IMR-90 (cell line): ENCODE results near the gene GGACT. TPM values are rescaled to one million over a fixed set of nuclear protein-coding genes. Genes with fewer than 3 reads are reported as not detected.

Experiments
- ATAC-seq: fragments of 200-7000 bp; cut with Tn5 transposase; 2 replicates; pipeline ENCODE4 v1.9.1; 2020; ENCODE audit warnings: low read depth, mild to moderate bottlenecking, moderate library complexity
- BruUV-seq: library from RNA; stranded (reverse); fragments of 400-500 nt; replicated peaks from 2 replicates; lab custom pipeline; 2021; lab: Mats Ljungman, UMichigan
- CTCF ChIA-PET: fragments of 300-600 bp; formaldehyde crosslinking; extraction: SDS; loops from one replicate; lab custom pipeline; 2021; ENCODE audit warnings: antibody characterized with exemption; lab: Yijun Ruan, JAX
- POLR2A ChIA-PET: fragments of 300-600 bp; sonication (Branson Sonifier 250); formaldehyde crosslinking; loops from one replicate; lab custom pipeline; 2022; ENCODE audit warnings: antibody characterized with exemption; ENCODE audit not compliant: unreplicated experiment; lab: Charles Lee
- DNase-seq: peaks from one replicate; pipeline ENCODE4 v3.0.0; 2013
- H2AFZ ChIP-seq: replicated peaks from 2 replicates; pipeline ENCODE3; 2013; ENCODE audit warnings: low read length, mild to moderate bottlenecking; ENCODE audit not compliant: poor library complexity
- H2AK5ac ChIP-seq: 2 replicates; pipeline ENCODE4 v1.6.1; 2013; ENCODE audit warnings: low read depth, low read length, inconsistent platforms
- H2AK9ac ChIP-seq: replicated peaks from 2 replicates; pipeline ENCODE3; 2013; ENCODE audit warnings: mild to moderate bottlenecking, low read depth, low read length, moderate library complexity; ENCODE audit not compliant: poor library complexity
- H2BK120ac ChIP-seq: 2 replicates; pipeline ENCODE4 v1.6.1; 2013; ENCODE audit warnings: low read depth, low read length, inconsistent platforms
- H2BK15ac ChIP-seq: 3 replicates; pipeline ENCODE4 v1.6.1; 2013; ENCODE audit warnings: low read depth, low read length, inconsistent platforms
- H2BK20ac ChIP-seq: 2 replicates; pipeline ENCODE4 v1.6.1; 2013; ENCODE audit warnings: low read depth, mild to moderate bottlenecking, inconsistent platforms, low read length, moderate library complexity
- H2BK5ac ChIP-seq: 2 replicates; pipeline ENCODE4 v1.6.1; 2013; ENCODE audit warnings: mild to moderate bottlenecking, low read depth, low read length, inconsistent platforms; ENCODE audit not compliant: poor library complexity, severe bottlenecking
- H3K14ac ChIP-seq: replicated peaks from 2 replicates; pipeline ENCODE4 v1.6.1; 2013; ENCODE audit warnings: low read depth, low read length, inconsistent platforms
- H3K18ac ChIP-seq: 2 replicates; pipeline ENCODE4 v1.6.1; 2013; ENCODE audit warnings: low read depth, low read length, control low read depth
- H3K23ac ChIP-seq: 2 replicates; pipeline ENCODE4 v1.6.1; 2013; ENCODE audit warnings: low read depth, low read length, inconsistent platforms
- H3K27ac ChIP-seq: 2 replicates; pipeline ENCODE4 v1.5.1; 2013; ENCODE audit warnings: mild to moderate bottlenecking, control low read depth, low read length; ENCODE audit not compliant: insufficient read depth
- H3K27me3 ChIP-seq: 2 replicates; pipeline ENCODE4 v1.6.1; 2013; ENCODE audit warnings: low read length; ENCODE audit not compliant: control insufficient read depth, insufficient read depth
- H3K36me3 ChIP-seq: 2 replicates; pipeline ENCODE4 v1.6.1; 2013; ENCODE audit warnings: low read length, mixed read lengths; ENCODE audit not compliant: control insufficient read depth, insufficient read depth
- H3K4ac ChIP-seq: 2 replicates; pipeline ENCODE4 v1.6.1; 2013; ENCODE audit warnings: low read depth, low read length, inconsistent platforms
- H3K4me1 ChIP-seq: 2 replicates; pipeline ENCODE4 v1.6.1; 2013; ENCODE audit warnings: low read length, mixed read lengths; ENCODE audit not compliant: control insufficient read depth, insufficient read depth
- H3K4me2 ChIP-seq: 2 replicates; pipeline ENCODE4 v1.6.1; 2013; ENCODE audit warnings: low read depth, mild to moderate bottlenecking, control low read depth, low read length, moderate library complexity
- H3K4me3 ChIP-seq: 2 replicates; pipeline ENCODE4 v1.5.1; 2013; ENCODE audit warnings: low read depth, mild to moderate bottlenecking, control low read depth, low read length, moderate library complexity; ENCODE audit not compliant: insufficient read depth
- H3K56ac ChIP-seq: 2 replicates; pipeline ENCODE4 v1.6.1; 2013; ENCODE audit warnings: low read length, inconsistent platforms; ENCODE audit not compliant: insufficient read depth; ENCODE audit errors: extremely low read depth
- H3K79me1 ChIP-seq, 2 experiments: 2 replicates each; pipeline ENCODE4 v1.6.1; 2013; ENCODE audit warnings: low read length in 2 of 2, inconsistent platforms in 1 of 2, low read depth in 1 of 2
- H3K9ac ChIP-seq: 2 replicates; pipeline ENCODE4 v1.6.1; 2013; ENCODE audit warnings: low read depth, low read length, control low read depth
- H3K9me1 ChIP-seq: 2 replicates; pipeline ENCODE4 v1.6.1; 2013; ENCODE audit warnings: low read length, inconsistent platforms; ENCODE audit not compliant: insufficient read depth
- H3K9me3 ChIP-seq: 2 replicates; pipeline ENCODE4 v1.6.1; 2013; ENCODE audit warnings: low read length; ENCODE audit not compliant: control insufficient read depth, insufficient read depth
- H4K20me1 ChIP-seq: 2 replicates; pipeline ENCODE4 v1.6.1; 2013; ENCODE audit warnings: low read length, inconsistent platforms; ENCODE audit not compliant: insufficient read depth
- H4K5ac ChIP-seq: 2 replicates; pipeline ENCODE4 v1.6.1; 2013; ENCODE audit warnings: mild to moderate bottlenecking, low read depth, low read length, control low read depth
- H4K8ac ChIP-seq, 2 experiments: 2 replicates each; pipeline ENCODE4 v1.6.1; 2013; ENCODE audit warnings: low read depth in 2 of 2, low read length in 2 of 2, control low read depth in 1 of 2, inconsistent platforms in 1 of 2
- H4K91ac ChIP-seq: 2 replicates; pipeline ENCODE4 v1.6.1; 2013; ENCODE audit warnings: low read depth, low read length, inconsistent platforms; ENCODE audit not compliant: insufficient read depth
- CHD1 ChIP-seq: IDR thresholded peaks from 2 replicates; pipeline ENCODE4 v1.6.1; 2012; ENCODE audit warnings: low read depth, low read length, improper control_type of control experiment
- MAZ ChIP-seq: IDR thresholded peaks from 2 replicates; pipeline ENCODE4 v1.6.1; 2012; ENCODE audit warnings: low read depth, mild to moderate bottlenecking, low read length, improper control_type of control experiment, moderate library complexity, borderline replicate concordance
- NFE2L2 ChIP-seq: fragments of 150-350 bp; IDR thresholded peaks from 2 replicates; pipeline ENCODE4 v1.6.1; 2016; ENCODE audit warnings: low read depth, mild to moderate bottlenecking, low read length
- POLR2A ChIP-seq: IDR thresholded peaks from 2 replicates; pipeline ENCODE4 v1.6.1; 2012; ENCODE audit warnings: mild to moderate bottlenecking, low read depth, low read length
- RFX5 ChIP-seq: IDR thresholded peaks from 2 replicates; pipeline ENCODE4 v1.8.0; 2012; ENCODE audit warnings: low read depth, mild to moderate bottlenecking, low read length, moderate library complexity
- WGBS, 2 experiments: methylation state at CpG; one replicate each; pipeline versions ENCODE4 v1.1.5 to v1.1.7; 2013; ENCODE audit warnings: missing lambda C conversion rate in 2 of 2; ENCODE audit not compliant: insufficient read length in 1 of 2; ENCODE audit errors: extremely low coverage in 2 of 2; 5-methylcytosine and 5-hydroxymethylcytosine counted together
- dilution Hi-C: fragments of 300-500 bp; cut with HindIII; formaldehyde crosslinking; loops from one replicate; pipeline ENCODE4 v1.14.3; 2018; ENCODE audit warnings: low sequenced_read_pairs; ENCODE audit not compliant: unreplicated experiment
- in situ Hi-C: fragments of 300-500 bp; cut with MboI; formaldehyde crosslinking; loops from 3 replicates; pipeline ENCODE4 v1.14.3; 2019; ENCODE audit warnings: low sequenced_read_pairs, inconsistent platforms, mixed read lengths
- intact Hi-C: fragments of 100-400 bp; cut with micrococcal nuclease; formaldehyde crosslinking; loops from 2 replicates; pipeline ENCODE4 v1.10.0; 2022
- polyA plus RNA-seq, 3 experiments: library from polyadenylated mRNA; depleted of rRNA; stranded (reverse); fragments of >200 nt; gene quantifications; 2 replicates each; pipeline ENCODE4 v1.2.3, GENCODE V29; 2012; ENCODE audit warnings: low replicate concordance in 1 of 3
- total RNA-seq: library from RNA; depleted of rRNA; stranded (reverse); fragments of >200 nt; gene quantifications from 2 replicates; pipeline ENCODE4 v1.2.3, GENCODE V29; 2012
- TF ChIP-seq, protein P1 (sequence below): conservative IDR thresholded peaks from 2 replicates; pipeline ENCODE4 v1.5.1; 2012; ENCODE audit warnings: mild to moderate bottlenecking, low read depth, low read length, improper control_type of control experiment

The GGACT gene
- total and polyA plus RNA-seq, 2 of the 4 experiments (the other 2 are of a cell fraction) = 2.0 to 2.6 TPM

DNA sequence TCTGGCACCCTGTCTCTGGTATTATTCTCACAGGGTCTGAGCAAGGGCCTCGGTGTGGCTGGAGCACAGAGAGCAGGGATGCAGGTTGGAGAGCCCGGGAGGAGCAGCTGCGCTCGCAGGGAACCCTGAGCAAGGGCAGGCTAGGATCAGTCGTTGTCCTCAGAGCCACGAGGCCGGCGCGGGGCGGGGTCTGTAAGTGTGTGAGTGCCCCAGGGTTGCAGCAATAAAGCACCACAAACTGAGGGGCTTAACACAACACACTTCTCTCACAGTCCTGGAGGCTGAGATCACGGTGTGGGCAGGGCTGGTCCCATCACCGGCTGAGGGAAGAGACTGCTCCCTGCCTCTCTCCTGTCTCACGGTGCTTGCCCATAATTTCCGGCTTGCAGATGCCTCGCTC, 38.5 kb upstream of the GGACT start:
- H2BK20ac ChIP-seq = no peak overlapping the region
- H2AK5ac ChIP-seq = no peak overlapping the region
- H3K27me3 ChIP-seq = no peaks in the 10 kb centered on the region
- TF ChIP-seq CHD1 = no peak
- no peak for TF ChIP-seq POLR2A
- no peak for TF ChIP-seq NFE2L2
- TF ChIP-seq, protein P1, sequence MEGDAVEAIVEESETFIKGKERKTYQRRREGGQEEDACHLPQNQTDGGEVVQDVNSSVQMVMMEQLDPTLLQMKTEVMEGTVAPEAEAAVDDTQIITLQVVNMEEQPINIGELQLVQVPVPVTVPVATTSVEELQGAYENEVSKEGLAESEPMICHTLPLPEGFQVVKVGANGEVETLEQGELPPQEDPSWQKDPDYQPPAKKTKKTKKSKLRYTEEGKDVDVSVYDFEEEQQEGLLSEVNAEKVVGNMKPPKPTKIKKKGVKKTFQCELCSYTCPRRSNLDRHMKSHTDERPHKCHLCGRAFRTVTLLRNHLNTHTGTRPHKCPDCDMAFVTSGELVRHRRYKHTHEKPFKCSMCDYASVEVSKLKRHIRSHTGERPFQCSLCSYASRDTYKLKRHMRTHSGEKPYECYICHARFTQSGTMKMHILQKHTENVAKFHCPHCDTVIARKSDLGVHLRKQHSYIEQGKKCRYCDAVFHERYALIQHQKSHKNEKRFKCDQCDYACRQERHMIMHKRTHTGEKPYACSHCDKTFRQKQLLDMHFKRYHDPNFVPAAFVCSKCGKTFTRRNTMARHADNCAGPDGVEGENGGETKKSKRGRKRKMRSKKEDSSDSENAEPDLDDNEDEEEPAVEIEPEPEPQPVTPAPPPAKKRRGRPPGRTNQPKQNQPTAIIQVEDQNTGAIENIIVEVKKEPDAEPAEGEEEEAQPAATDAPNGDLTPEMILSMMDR = no peak
- TF ChIP-seq RFX5 = no peak
- no peak for TF ChIP-seq MAZ
- H3K4me1 ChIP-seq = peaks cover 5% of the 10 kb centered on the region; the same call in 1 of the 2 replicates
- ATAC-seq (no peak), DNase-seq (no peak)
- no peaks in the 10 kb centered on the region for H3K9me3 ChIP-seq
- H3K14ac ChIP-seq = no peak overlapping the region
- H2BK15ac ChIP-seq = no peak overlapping the region
- BruUV-seq = no TSS peak
- H2AK9ac ChIP-seq = no peak overlapping the region
- H3K4ac ChIP-seq = no peak overlapping the region
- in situ Hi-C loops (no loop called here), dilution Hi-C loops (no loop called here), intact Hi-C loops (no loop called here)
- H3K9ac ChIP-seq = no peak overlapping the region
- no peak overlapping the region for H2AFZ ChIP-seq
- no peak overlapping the region for H3K23ac ChIP-seq
- POLR2A ChIA-PET = no interaction called here
- H2BK5ac ChIP-seq = no peak overlapping the region
- H4K8ac ChIP-seq = no peak overlapping the region
- H3K79me1 ChIP-seq = no peaks in the 10 kb centered on the region
- no peak overlapping the region for H3K27ac ChIP-seq
- no peak overlapping the region for H3K4me3 ChIP-seq
- H4K5ac ChIP-seq = no peak overlapping the region
- H2BK120ac ChIP-seq = no peak overlapping the region
- no peak overlapping the region for H3K18ac ChIP-seq
- H3K56ac ChIP-seq = no peak overlapping the region
- CTCF ChIA-PET = no interaction called here
- WGBS, 2 experiments = 70% methylated on average over 3 of the region's 15 CpGs; no CpG with 5 or more reads in 1 of the 2 experiments
- H3K36me3 ChIP-seq = peaks cover 5% of the 10 kb centered on the region
- no peak overlapping the region for H4K91ac ChIP-seq
- no peak overlapping the region for H3K4me2 ChIP-seq
- H4K20me1 ChIP-seq = no peaks in the 10 kb centered on the region
- peaks cover 2% of the 10 kb centered on the region; the same call in 1 of the 2 replicates for H3K9me1 ChIP-seq
